ENCODE results near the gene CSPG5.

The CSPG5 gene

DNA sequence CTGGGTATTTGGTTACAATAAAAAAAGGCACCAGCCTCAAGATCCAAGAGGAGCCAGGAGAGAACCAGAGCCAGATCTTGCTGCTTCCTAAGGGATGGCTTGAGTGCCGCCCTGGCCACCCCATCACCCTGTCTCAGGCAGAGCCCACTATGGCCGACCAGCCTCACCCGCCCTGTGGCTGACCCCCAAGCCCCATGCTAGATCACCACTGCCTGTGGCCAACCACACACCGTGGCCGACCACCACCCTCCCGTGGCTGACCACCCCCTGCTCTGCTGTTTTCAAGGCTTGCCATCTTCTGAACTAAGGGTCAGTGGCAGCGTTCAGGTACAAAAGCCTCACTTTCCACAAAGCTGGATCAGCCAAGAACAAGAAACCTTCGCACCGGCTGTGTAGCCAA, 12.0 kb downstream of the CSPG5 start:
- no peak for DNase-seq (ENCODE audit: insufficient read length, low spot score)
- TF ChIP-seq, protein P1, sequence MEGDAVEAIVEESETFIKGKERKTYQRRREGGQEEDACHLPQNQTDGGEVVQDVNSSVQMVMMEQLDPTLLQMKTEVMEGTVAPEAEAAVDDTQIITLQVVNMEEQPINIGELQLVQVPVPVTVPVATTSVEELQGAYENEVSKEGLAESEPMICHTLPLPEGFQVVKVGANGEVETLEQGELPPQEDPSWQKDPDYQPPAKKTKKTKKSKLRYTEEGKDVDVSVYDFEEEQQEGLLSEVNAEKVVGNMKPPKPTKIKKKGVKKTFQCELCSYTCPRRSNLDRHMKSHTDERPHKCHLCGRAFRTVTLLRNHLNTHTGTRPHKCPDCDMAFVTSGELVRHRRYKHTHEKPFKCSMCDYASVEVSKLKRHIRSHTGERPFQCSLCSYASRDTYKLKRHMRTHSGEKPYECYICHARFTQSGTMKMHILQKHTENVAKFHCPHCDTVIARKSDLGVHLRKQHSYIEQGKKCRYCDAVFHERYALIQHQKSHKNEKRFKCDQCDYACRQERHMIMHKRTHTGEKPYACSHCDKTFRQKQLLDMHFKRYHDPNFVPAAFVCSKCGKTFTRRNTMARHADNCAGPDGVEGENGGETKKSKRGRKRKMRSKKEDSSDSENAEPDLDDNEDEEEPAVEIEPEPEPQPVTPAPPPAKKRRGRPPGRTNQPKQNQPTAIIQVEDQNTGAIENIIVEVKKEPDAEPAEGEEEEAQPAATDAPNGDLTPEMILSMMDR (IDR thresholded peaks at IDR 0.05; ENCODE audit: insufficient read depth, missing control alignments) = no peak
- no peak for FAIRE-seq

DNA sequence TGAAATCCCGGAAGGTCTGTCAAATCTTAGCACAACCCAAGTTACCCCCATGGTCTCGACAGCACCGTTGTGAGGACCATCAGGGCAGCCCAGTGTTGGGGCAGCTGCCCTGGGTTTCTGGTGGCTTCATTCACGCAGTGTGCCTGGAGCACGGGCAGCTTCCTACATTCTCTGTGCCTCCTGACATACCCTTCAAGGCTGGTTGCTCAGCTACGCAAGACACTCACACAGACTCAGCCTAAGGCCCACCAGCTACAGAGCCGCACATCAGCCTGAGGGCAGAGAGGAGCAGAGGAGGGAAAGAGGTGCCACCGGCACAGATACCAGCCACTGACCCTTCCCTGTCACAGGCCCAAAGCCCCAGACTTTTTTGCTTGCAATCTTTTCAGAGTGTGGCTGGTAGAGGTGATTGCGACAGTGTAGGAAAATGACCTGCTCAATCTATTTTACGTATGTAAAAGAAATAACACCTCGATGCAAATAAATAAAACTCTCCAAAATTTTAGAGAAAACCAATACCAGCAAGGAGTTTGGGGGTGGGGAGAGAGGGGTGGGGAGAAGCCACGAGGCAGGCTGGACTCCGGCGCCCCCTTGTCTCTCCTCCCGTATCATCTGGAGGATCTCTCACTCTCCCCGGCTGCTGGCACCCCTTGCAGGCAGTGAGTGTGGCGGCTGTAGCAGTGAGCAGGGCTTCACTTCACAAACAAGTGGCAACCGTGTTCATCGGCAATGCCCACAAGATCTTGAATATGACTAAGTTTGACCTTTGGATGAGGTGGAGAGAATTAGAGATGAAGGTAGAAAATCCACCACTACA, 12.7 kb downstream of the CSPG5 start:
- FAIRE-seq (no peak), DNase-seq (ENCODE audit: insufficient read length, low spot score) (no peak)
- TF ChIP-seq, protein P1 (IDR thresholded peaks at IDR 0.05; ENCODE audit: insufficient read depth, missing control alignments) = no peak

GRCh38 chr3:47556351-47556750, 22.3 kb downstream of the CSPG5 start:
- FAIRE-seq = no peak
- TF ChIP-seq, protein P1 (IDR thresholded peaks at IDR 0.05; ENCODE audit: insufficient read depth, missing control alignments) = no peak
- DNase-seq (ENCODE audit: insufficient read length, low spot score) = no peak

DNA sequence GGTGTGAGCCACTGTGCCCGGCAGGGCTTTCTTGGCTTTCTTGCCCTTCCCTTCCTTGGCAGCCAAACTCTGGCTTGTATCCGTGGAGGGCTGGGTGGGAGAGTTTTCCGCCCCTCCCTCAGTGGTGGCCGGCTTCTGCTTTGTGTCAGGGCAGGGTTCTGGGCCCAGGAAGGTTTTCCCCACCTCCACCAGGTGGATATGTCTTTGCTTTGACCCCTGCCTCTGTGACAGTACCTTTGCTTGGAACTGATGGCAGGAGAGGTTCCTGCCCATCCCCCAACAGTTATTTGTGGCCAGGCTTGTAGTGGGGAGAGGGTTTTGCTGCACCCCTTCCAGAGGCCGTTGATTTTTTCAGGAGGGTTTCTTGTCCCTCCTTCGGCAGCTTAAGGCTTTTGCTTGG, 24.3 kb downstream of the CSPG5 start:
- FAIRE-seq (no peak), DNase-seq (ENCODE audit: insufficient read length, low spot score) (no peak)
- TF ChIP-seq, protein P1 (IDR thresholded peaks at IDR 0.05; ENCODE audit: insufficient read depth, missing control alignments) = no peak

GRCh38 chr3:47553407-47553806, 25.3 kb downstream of the CSPG5 start:
- FAIRE-seq (no peak), DNase-seq (ENCODE audit: insufficient read length, low spot score) (no peak)
- TF ChIP-seq, protein P1 (IDR thresholded peaks at IDR 0.05; ENCODE audit: insufficient read depth, missing control alignments) = no peak

- FAIRE-seq = no peak
- TF ChIP-seq, protein P1 (IDR thresholded peaks at IDR 0.05; ENCODE audit: insufficient read depth, missing control alignments) = no peak
- DNase-seq (ENCODE audit: insufficient read length, low spot score) = no peak
Measured at GRCh38 chr3:47542471-47543173, 36.0 kb downstream of the CSPG5 start.
